Cerebellar cortex (tissue), 1 donor: ENCODE measurements around the gene VSX1.

ENCODE experiments used
- DNase-seq: peaks from one replicate; pipeline ENCODE4 v3.0.0-alpha.2; 2015; ENCODE audit warnings: low spot score

Gene VSX1

DNA sequence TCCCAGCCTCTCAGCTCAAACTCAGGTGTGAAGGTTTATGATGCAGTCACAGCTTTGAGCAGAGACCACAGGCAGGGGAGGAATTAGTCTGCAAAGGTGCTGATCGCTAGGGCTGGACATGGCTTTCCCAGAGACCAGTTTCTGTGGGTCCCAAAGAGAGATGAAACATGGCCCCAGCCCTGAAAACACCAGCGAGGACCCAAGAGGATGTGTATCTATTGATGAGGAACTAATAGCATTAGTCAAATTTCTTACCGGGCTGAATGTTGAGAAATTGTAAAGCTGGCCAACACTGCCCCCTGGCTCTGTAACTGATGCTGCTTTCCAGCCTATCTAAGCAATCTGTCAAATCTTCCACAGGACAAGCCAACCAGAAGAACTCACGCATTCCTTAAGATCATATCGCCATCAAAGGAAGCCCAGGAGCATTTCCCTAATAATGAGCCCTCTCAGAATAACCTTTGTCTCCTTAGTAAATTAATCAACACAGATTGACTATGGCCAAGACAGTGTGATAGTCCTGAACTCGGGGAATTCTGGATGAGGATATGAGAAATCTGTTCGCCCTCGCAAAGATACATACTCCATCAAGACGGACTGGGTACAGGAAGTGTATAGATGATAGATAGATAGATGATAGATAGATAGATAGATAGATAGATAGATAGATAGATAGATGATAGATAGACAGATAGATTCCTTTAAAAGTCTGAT, 16.2 kb downstream of the VSX1 start:
- peak; percentile 86 for DNase-seq

DNA sequence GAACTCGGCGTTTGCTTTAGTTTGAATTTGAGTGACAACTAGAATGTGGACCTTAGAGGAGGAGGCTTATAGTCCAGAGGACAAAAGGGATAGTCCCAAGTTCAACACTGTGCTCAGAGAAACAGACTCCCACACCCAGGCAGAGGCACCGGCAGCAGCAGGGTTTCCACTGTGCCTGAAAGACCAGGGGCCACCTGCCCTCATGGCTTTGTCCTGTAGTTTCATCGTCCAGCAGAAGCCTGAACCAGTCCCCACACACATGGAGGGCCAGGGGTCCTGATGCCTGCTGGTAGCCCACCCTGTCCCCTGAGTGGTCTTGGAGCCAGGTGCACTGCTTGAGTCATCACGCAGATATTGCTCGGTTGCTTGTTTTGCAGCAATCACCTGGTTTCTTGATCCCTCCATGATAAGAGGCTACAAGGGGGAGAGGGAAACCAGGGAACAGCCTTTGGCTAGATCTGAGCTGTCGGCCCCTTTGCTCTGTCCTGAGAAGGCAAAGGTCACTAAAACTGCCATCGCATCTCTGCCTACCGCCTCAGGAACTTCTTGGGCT, 16.8 kb downstream of the VSX1 start:
- DNase-seq = no peak

DNA sequence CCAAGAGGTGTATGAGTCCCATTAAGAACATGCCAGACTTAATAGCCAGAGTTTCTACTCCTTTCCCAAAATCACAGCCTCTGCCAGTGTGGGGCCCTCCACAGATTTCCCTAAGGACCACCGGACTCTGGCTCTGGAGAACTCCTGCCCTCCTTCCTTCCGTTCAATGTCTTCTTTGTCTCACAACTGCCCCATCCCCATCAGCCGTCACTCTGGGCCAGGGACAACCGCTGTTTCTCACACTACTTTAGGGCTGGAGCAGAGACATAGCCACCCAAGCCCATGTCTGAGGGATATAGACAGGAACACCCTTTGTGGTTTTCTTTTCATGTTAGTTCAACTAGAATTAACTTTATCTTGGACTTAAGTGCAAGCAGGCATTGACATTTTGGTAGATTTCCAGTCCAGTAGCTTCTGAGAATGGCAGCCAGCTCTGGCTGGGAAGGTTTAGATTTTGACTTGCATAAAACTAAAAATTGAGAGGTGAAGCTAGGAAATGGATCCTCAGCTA, 17.3 kb downstream of the VSX1 start:
- DNase-seq = no peak

DNA sequence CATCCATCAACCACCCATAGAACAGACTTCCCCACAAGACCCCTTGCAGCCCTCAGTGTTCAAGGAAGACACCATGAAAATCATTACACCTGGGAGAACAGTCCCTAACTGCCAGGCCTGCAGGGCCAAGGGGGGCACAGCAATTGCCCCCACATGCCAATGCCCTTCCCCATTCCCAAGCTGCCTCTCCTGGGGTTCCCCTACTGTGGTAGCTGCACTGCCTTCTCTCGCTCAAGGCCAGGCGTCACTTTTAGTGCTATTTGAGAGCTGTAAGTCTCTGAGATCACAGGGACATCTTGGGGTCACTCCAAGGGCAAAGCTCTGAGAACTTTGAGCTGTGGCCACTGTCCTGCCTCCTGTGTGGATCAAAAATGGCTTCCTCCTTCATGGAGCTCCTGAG, 18.0 kb downstream of the VSX1 start:
- DNase-seq = no peak

DNA sequence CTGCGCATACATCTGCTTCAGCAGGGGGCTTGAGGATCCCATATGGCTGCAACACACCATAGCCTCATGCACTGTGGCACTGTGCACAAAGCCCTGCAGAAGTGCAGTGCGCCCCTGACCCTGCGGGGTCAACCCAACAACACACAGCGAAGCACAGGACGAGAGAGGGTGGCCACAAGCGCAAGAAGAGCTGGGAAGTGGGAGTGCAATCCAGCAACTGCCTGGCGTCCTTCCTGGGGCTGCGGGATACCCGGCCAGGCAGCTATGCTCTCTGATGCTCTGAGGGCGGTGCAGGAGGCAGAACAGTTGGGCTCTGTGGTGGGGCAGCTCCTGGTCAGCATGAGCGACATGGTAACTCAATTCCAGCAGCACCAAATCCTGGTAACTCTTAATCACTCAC, 18.4 kb downstream of the VSX1 start:
- DNase-seq = no peak

DNA sequence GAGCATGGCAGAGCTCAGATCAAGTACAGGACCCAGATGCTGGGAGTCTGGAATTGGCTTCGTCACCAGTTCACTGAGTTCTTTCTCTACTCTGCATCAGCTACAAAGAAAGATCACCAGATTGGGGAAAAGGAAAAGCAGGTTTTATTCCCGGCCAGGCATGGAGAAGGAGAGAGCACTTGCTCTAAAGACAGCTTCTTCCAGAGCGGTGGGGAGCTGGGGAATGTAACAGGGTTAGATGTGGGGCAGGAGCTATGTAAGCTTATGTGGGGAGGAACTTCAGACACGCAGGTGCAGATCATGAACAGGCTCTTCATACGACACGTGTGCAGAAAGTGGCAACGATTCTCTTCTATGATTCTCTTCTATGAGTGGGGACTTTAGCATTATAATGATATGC, 19.1 kb downstream of the VSX1 start:
- DNase-seq = no peak

DNA sequence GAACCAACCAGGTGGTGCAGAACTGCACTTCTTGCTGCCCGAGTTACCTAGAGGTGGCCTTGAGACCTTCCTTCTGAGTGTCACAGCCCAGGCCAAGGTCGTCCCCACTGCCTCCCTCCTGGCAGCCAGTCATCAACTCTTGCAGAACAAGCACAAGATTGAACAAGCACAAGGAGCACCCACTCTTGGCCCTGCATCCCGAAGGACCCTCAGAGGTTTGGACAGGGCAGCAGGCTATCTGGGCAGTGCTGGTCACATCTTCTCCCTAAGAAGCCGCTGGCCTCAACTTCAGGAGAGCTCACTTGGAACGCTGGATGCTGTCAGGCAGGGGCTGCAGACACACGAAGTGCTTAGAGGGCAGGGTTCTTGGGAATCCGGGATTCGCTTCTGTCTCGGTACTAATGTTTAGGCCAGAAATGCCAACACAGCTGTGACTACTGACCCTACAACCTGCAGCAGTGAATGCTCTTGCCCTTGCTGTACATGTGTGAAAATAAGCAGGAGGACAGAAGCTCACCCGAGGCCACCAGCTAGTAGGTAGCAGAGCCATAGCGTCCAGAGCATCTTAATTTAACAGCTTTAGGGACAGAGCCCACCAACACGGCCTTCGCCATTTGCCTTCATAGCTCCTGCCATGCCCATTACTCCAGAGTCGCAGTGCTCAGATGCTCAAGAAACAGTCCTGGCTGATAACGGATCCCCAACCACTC, 20.0 kb downstream of the VSX1 start:
- no peak for DNase-seq

DNA sequence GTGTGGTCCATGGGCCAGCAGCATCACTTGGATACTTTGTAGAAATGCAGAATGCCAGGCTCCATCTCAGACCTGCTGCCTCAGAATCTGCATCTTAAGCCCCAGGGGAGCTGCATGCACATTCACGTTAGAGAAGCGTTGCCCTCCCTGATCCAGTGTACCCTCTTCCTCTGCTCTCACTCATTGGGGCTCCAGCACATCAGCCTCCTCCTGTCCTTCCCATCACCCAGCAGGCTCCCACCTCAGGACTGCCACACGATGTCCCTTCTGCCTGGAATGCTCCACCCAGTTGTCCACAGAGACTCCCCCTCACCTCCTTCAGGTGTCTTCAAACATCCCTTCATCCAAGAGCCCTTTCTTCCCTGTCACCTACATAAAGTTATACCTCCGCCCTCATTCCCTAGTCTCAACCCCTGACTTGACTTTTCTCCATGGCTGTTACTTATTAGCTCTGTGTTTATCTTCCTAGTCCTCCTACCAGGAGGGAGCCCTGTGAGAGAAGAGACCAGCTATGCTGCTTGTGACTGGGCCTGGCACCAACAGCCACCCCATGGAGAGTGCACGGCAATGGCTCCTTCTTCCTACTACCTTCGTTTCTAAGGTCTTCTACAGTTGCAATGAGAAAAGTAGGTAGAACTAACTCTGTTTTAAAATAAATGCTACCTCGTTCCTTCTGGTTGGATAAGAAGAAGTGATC, 20.7 kb downstream of the VSX1 start:
- DNase-seq = no peak

DNA sequence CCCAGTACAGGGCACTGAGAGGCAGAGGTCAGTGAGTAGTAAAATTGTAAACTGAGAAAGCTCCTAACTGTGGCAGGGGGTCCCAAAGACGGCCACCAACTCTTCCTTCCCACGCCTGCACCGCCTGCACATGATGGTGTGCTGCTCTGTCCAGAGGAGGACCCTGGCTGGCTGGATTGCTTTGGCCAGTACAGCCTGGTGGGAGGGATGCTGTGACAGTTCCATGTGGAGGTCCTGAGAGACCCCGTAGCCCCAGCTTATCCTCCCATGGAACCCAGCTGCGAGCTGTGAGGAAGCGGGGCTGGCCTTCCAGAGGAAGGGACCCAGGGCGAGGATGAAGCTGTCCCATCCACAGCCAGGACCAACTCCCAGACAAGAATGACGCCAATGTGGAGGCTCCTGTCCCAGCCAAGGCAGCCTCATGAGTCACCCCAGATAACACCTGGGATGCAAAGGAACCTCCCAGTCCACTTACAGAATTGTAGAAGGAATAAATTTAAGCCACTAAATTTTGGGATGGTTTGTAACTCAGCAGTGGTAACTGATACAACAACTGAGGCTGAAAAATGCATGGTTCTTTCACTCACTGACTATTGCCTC, 22.0 kb downstream of the VSX1 start:
- DNase-seq = no peak

DNA sequence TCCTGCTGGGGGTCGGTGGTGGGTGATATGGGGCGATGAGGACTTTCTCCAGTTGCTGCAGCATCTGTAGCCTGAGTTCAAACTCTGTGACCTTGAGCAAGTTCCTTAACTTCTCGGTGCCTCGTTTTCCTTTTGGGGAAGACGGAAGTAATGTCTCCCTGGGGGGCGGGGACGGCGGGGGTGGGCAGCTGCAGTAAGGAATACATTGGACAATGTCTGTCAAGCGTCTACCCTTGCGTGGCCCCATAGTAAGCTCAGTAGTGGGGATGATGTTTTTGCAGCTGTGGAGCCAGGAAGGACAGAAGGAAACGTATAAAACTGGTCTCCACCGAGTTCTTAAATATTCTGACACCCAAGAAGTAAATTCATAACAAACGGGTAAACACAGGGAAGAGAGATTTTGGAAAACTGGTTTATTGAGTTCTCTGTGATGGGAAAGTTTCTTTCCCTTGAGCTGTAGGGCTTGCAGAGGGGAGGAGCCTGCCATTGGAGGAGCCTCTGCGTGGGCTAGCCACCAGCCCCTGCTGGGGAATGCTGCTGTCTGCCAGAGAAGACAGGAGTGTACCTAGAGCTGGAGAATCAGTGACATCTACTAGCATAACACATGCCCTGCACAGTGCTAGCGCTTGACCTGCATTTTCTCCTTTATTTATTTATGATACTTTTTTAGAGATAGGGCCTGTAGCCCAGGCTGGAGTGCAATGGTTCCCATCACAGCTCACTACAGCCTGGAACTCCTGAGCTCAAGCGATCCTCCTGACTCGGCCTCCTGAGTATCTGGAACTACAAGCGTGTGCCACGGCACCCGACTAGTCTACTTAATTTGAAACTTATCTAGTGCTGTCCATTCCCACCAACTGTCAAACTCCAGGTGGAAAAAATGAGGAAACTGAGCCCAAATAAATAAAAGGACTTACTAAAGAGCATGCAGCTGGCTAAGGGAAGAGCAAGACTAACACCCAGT, 22.8 kb downstream of the VSX1 start:
- peak; percentile 66 for DNase-seq

DNA sequence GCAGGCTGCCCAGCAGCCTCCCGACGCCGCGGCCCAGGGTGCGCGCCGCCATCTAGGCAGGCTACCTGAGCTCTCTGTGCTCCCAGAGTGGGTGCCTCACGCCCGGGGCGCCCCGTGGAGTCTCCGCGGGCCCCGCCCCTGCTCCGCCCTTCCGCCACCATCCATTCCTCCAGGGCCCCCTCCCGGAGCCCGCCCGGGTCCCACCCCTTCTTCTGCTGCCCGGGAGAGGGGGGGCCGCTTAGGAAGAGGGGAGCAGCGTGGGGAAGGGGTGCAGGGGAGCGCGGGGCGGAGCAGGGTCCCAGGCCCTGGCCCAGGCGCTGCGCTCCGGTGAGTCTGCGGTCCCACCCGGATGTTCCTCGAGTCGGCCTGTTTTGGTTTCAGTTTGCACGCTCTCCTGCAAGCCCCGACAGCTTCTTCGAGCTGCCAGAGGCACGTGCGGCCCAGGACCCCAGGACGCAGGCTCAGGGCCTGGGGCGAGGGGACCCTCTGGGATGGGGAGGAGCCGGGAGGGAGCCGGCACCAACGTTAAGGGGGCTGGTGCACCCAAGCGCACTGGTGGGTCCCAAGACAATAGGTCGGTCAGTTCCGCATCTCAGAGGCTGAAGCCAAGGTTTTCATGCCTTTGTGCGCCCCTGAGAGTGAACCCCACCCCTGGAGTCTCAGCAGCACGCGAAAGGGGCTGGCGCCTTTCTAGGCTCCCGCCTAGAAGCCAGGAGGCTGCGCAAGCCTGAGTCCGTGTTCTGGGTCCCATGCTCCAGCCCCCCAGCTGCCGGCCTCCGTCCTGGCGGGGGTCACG, 23.7 kb downstream of the VSX1 start, which contains the start of gene ACSS1:
Gene ACSS1 (minus strand): TSS at position 89 of the 796 bp plus-strand sequence. CDS start 37 bp downstream, at position 52.
- no peak for DNase-seq

DNA sequence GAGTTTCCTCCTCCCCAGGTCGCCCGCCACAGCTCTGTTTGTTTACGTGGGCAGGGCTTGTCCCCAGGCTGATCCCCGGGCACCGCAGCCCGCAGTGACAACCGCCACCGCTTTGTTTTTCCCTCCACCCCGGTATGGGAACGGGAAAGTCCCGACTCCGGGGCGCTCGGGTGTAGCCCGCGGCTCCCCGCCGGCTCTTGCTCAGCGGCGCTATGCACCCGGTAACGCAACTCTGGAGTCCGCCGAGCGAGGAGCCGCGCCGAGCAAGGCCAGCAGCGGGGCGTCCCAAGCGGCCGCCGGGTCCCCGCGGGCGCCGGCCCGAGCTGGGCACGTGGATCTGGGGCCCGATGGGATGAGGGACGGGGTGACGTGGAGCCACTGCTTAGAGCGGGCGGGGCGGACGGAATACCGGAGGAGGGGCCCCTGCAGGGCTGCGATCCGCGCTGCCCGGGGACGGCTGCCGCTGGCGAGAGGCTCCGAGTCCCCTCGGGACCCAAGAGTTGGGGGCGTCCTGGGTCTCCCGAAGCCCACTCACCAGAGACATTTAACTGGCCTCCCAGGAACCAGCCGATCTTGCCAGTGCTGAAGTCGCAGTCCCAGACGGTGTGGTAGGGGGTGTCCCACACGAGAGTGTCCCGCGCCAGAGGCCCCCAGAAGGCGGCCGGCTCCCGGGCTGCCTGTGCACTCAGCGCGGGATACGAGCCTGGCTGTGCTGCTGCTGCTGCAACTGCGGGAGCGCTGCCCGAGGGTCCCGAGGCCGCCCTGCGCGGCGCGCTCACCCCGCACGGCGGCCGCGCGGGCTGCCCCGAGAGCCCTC, 24.5 kb downstream of the VSX1 start:
- DNase-seq = peak; percentile 48

DNA sequence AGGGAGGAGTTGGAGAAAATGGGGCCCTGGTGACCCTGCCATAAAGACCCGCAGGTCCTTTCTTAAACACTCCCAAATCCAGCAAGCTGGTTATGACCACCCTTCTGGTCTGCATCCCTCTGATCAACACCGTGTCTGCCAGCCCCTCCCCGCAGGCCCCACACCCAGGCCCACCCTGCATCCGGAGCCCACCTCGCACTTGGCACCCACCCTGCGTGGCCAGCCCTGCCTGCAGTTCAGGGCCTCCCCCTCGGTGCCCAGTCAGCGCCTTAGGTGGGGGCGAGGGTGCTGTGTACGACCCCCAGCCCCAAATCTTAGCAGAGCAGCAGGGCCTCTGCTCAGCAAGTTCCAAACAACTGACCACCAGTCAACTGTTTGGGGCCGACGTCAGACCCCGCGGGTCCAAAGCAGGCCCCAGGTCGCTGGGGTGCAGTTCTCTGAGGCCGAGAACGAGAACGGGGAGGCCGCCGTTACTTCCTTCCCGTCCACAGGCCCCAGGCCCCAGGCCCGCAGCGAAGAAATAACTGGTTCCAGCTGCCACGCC, 25.2 kb downstream of the VSX1 start:
- DNase-seq = no peak

DNA sequence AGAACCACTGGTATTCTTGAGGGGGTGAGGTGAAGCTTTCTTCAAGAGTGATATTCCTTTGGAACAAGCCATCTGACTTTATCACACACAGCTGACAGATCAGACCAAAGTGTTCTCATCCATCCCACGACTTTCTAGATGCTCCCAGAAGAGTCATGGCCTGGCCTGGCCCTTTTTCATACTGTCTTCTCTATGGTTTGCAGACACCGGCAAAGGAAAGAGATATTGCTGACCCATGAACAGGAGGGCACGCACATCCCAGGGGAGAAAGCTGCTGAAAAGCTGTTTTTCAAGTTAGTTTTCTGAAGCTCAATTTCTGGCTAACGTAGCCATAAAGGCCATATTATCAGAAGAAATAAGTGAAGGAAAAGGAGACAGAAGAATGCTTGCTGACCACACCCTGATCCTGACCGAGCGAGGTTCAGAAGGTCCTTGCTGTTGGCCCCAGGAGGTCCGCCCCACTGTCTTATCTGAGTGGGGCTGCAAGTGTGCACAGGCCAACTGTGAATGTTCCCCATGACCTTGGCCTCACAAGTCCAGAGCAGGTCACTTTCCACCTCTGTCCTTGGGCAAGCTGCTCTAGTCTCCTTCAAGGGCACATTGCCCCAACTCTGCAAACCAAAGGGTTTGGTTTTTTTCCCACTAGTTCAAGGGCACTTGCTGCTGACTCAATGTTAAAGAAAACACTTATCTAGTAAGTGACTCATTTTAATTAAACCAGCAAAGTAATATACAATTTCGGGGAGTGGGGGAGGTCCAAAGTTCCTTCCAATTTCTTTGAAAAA, 26.0 kb downstream of the VSX1 start:
- no peak for DNase-seq

DNA sequence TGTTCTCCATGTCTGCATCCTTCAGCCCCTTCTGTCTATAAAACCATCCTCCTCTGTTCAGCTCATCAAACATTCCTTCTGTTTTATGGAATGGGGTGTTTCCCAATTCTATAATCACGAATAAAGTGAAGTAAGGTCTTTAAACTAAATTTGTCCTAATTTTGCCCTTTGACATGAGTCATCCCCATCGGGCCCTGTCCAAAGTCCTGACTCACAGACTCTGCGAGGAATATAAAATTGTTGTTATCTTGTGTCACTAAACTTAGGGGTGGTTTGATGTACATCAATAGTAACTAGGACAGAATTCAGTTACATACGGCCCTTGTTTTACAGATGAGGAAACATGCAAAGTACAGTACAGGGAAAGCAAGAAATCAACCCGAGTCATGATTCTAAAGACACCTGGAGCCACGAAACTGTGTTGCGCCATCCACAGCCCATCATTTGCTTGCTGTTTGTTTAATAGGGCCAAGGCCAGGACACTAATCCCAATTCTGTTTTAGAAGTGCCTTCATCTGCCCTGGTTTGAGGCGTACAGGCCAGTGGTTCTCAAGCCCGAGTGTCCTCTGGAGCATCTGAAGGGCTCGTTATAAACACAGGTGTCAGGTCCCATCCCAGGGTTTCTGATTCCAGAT, 26.8 kb downstream of the VSX1 start:
- DNase-seq = no peak

DNA sequence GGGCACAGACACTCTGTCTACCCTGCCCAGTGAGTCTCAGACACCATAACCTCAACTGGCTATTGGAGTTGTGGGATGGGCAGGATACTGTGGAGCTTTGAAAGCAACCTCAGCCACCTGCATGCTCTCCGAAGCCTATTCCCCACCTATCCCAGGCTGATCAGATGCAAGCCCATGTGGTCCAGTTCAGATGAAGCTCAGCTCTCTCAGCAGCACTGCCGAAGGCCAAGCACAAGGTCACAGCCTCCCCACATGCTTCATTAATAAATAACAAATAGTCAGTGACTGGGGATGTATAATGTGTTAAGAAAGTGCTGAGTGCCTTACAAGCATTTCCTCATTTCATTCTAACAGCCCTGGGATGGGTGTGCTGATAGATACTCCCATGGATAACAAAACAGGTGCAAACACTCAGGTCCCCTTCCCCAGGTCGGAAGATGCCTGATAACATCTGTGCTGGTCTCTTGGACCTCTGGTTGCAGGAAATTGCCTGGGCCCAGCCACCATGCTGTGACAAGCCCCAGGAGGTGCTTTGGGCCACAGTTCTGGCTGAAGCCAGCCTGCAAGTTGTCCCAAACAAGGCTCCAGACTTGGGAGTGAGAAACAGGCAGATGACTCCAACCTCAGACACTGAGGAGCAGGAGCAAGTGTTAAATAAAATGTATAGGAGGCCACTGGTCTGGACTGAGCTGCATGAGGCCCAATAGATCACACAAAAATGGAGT, 27.7 kb downstream of the VSX1 start:
- DNase-seq = no peak
